ENCODE data around the gene SLFNL1.
A peak's percentile ranks its signal among the peaks of the same experiment; 100 is the strongest.

SLFNL1 gene

DNA sequence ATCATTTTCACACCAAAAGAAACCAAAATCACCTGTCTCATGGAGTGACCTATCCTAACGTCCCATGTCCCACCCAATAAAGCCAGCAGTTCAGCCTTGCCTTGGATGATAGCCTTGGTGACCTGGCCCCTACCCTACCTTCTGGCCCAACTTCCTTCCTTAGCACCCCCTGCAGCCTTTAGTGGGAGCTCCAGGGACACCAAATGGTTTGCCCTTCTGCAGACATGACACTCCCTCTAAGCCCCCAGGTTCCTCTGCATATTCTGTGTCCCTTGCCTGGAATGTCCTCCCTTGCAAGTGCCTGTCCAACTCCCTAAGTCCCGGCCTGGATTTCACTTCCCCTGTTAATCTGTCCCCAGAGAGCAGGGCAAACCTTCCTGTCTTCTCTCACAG, 2.2 kb downstream of the SLFNL1 start:
- no peak for DNase-seq

DNA sequence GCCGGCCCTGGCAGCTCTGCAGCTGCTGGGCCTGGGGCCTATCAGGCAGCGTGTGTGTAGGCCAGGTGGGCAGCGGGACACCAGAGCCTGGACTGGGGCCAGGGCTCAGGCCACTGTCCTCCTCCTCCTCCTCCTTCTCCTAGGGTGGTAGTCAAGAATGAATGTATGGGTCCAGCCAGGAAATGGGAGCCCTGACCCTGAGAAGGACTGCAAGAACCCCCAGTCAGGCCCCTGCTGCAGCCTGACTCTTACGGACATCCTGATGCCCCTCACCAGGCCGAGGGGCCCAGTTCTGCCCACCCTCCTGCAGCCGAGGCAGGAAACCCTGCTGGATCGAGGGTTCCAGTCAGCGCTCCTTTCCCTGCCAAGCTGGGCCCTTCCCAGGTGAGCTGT, 3.5 kb downstream of the SLFNL1 start:
- no peak for DNase-seq

DNA sequence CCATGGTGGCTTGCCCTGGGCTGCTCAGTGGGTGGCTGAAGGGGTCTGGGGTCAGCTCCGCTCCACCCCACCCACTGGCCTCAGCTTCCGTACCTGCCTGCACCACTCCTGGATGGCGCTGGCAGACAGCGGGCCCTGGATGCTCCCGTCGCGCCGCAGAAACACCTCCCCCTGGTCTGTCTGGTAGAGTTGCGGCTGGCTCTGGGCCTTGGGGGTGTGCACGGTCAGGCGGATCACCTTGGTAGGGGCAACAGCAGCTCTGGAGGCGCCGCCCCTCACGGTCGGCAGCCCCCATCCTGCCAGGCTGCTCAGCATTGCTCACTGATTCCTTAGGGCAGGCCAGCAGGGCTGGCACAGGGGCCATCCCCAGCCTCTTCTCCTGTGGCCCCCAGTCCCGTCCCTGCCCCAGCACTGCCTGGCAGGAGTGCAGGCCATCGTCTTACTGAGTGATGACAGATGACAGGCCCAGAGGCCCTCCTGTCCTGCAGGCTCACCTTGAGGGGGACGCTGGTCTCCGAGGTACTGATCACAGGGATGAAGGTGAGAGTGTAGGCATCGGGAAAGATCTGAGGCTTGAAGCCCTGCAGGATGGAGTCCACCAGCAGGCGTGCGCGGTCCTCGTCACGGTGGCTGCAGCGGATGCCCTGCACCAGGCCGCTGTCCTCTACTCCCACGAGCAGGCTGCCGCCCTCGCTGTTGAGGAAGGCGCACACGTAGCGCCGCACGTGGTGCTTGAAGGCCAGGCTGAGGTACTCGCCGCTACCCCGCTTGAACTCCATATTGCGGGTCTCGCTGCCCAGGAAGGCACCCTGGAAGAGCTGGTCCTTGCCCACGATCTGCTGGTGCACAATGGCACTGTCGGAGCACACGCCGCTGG, 4.1 kb downstream of the SLFNL1 start:
- DNase-seq = no peak

DNA sequence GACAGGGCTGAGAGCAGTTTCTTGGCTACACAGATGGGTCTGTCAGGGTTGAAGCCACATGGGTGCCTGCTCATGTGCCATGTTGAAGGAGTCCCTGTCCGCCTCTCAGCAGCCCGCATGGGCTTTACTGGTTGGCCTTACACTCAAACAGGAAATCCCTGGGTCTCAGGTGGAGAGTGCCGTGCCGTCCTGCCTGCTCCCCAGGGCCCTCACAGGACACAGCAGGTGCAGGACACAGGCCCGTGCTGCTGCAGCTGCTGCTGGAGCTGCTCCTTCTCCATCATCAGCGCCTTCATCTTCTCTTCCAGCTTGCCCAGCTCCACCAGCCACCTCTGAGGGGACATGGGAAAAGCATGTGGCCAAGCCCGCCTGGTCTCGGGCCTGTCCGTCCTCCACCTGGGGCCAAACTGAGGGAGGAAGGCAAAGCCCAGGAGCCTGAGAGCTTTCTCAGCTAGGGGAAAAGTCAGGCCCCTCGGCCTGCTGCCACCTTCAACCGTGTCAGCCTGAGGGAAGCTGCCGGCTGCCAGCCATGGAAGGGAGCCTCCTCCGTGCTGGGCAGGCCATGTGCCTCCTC, 5.5 kb downstream of the SLFNL1 start:
- DNase-seq = no peak

DNA sequence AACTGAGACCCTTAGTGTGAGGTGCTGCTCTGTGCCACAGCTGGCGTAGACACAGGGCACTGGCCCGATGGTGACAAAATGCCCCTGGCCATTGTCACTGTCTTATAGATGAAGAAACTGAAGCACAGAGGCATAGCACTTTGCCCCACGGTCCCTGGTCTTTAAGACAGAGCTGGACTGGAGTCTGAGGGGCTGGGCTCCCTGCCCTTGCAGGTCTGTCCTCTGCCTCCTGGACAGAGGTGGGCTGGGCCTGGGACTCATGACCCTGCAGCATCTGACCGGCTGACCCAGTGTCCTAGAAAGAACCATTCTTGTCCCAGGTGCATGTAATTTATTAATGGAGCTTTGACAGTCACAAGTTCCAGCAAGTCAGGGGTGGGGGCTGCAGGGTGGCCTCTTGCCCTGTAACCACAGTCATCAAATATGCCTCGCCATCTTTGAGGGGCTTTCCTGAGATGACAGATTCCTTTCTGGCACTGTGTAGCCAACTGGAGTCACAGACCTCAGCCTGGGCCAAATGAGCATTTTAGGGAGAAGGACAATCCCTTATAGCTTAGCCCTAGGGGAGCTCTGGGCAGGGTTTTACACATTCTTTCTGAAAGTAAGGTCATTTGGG, 6.1 kb downstream of the SLFNL1 start:
- DNase-seq = no peak

DNA sequence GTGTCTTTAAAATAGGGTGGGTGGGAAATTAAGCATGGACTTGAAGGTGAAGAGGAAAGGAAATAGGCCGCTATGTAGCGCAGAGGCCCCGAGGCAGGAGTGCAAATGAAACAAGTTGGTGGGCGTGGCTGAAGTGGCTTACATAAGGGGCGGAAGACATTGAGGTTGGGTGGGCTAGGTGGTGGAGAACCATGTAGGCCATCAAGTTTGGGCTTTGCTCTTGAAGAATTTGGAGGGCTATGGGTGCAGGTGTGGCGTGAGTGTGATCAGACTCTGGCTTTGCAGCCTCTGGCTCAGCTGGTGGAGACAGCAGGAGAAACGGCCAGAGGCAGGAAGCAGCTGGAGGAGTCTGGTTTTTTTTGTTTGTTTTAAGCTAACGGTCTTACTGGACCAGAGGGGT, 6.7 kb downstream of the SLFNL1 start:
- DNase-seq = no peak

DNA sequence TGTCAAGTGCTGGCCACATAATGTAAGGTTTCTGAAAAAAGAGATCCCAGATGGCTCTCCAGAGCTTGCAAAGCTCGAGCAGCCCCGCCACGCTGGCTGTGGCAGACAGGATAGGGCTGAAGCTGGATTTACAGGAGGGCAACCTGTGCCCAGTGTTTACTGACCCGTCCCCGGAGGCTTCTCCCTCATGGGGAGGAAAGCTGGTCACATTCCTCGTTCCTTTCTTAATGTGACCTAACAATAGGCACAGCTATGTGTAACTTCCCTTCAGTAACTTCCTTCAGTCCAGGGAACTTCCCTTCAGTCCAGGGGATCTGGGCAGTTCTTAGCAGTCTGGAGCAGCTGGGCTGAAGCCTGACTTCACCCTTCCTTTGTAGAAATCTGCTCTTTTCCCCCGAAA, 7.7 kb downstream of the SLFNL1 start:
- DNase-seq = no peak

DNA sequence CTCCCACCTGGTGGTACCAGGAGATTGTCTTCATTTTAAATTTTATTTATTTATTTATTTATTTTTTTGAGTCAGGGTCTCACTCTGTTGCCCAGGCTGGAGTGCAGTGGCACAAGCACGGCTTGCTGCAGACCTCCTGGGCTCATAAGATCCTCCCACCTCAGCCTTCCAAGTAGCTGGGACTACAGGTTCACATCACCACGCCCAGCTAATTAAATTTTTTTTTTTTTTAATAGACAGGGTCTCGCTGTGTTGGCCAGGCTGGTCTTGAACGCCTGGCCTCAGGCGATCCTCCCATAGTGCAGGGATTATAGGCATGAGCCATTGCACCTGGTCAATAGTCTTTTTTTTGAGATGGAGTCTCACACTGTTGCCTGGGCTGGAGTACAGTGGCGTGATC, 8.5 kb downstream of the SLFNL1 start:
- no peak for DNase-seq

DNA sequence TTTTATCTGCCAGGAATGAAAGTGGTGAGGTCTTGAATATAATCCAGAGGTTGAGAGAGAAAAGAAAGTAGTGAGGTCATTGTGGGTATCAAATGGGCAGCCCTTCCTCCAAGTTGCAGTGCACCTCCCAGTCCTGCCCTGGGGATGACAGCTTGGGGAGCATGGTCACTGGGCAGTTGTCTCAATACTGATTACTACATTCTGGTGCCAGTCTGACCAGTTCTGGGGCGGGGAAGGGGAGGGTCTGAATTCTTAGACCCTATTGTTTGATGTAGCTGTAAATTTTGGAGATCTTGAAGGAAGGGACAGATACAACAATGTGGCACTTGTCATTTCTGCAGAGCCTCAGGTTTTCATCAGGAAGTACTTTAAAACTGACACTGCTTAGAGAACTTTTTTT, 11.2 kb downstream of the SLFNL1 start:
- no peak for DNase-seq

DNA sequence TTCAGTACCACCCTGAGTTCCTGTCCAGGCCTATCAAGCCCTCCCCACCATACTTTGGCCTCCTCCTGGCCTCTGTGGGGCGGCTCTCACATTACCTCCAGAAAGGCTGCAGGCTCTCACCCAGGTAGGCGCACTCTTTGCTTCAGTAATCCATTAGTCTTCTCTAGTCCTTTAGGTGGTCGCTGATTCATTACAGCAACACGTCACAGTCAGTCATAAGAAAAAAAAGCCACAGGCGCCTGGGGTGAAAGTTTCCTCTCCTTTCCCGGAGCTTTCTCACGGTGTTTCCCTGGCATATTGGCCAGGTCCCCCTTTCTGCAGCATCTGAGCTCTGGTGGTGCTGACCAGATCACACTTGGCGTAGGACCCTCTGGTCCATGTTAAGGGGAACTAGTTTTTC, 12.1 kb downstream of the SLFNL1 start:
- no peak for DNase-seq

DNA sequence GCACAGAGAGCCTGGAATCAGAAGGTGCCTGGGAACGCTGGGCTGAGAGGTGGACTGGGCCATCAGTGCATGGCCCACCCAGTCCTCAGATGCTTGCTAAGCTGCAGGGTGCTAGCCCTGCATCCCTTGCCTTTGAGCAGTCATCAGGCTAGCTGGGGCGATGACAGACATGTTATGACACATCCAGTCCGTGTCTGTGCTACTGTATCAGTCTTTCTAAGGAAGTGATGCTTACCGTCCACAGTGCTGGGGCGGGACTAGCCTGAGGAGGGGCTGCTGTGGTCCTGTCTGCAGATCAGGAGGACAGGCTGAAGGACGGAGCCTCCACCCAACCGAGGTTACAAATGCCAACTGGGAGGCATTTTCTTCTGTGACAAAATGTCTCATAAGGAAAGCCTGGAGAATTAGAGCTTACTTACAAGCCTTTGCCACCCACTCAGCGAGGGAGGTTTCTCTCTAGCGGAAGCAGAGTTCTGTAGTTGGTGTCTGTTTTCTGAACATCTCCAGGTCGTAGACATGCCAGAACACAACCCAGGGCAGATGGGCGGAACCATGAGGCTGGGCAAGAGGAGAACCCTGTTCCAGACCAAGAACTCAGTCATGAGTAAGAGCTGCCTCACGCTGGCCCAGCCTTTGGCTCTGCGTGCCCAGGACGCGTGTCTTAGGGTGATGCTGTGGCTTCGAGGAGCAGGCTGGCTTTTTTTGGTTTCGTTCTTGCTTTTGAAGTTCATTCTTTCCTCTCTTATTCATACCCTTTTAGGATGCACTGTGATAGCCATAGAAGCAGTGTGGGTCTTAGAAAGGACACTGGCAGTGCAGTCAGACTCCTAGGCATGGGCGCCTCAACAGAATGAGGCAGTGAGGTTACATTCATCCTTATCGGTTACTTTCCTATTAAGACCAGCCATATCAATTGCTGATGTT, 14.3 kb downstream of the SLFNL1 start:
- DNase-seq = no peak

DNA sequence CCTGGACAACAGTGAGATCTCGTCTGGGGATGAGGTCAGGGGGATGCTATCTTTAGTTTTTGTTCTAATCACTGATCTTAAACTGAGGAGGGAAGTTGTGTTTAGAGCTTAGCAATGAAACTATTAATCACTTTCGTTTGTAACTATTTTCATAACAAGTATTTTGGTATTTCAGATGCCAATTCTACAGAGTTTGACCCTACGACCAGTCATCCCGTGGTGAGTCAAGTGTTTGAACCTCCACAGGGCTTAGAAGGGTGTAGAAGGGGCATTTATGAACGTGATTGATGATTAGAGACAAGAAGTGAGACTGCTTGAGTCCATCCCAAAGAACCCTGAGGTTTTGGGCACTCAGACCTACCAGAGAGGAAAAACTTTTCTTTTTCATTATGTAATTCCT, 15.6 kb downstream of the SLFNL1 start:
- no peak for DNase-seq

DNA sequence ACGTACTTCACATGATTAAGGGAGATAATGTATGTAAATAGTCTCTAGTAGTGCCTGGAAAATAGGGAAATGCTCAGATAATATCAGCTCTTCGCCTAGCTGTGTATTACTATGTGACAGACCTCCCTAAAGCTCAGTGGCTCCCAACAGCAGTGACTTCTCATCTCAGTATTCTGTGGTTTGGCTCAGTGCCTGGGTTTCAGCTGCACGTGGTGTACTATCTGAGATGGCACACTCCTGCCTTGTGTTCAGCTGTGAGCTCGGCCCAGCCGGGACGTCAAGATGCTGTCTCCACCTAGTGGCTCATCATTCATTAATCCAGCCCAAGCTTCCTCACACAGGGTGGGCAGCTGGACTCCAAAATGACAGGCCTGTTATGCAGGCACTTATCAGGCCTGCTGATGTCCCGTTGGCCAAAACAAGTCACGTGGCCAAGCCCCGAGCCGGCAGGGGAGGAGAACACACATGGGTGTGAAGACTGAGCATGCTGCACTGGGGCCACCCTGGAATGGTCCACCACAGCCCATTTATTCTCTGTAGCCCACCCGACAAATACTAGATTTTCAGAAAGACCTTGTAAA, 17.8 kb downstream of the SLFNL1 start:
- DNase-seq = peak; percentile 78 to 86

DNA sequence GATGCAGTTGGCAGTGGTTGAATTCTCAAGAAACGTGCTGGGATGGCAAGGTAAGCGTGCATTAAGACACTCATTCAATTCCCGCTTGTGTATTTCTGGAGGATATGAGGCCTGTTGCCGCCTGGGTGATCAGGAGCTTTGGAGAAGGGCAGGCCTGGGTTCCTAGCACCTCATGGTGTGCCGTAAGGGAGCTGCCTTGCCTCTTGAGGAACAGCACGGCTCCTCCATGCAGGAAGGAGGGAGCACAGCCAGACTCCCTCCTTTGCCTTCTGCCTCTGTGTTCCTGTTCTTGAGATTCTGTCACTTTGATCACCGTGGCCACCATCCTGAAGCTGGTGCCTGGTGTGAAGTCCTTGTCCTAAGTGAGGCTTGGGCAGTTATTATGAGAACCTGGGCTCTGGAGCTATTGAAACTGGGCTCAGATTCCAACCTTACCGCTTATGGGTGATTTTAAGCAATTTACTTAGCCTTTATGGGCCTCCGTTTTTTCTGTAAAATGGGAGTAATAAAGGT, 18.3 kb downstream of the SLFNL1 start:
- DNase-seq = no peak

DNA sequence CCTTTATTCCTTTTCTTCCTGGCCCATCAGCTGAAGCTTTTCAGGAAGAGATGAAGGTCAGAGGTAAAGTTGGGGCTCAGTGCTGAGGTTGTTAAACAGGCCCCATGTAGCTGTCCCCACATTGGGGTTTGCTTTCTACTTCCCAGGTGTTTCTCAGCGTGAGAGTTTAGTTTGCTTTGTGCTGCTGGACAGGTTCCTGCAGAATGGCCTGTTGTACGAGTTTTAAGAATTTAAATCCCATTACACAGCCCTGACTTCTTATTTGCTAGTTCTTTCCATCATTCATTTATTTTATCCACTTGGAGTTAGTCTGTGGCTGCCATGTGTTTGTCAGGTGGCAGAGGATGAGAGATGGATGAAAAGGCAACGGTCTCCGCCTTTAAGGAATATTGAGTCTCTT, 22.9 kb downstream of the SLFNL1 start:
- no peak for DNase-seq

DNA sequence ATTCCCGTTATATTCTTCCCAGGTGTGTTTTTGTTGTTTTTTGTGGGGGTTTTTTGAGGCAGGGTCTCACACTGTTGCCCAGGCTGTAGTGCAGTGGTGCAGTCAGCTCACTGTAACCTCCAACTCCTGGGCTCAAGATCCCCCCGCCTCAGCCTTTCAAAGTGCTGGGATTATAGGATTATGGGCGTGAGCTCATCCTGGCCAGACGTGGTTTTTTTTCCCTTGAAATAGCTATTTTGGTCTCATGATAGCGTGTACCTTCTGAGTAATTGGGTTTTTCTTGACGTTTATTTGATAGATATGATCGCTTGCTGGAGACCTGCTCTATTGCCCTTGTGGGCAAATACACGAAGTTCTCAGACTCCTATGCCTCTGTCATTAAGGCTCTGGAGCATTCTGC, 24.4 kb downstream of the SLFNL1 start:
- no peak for DNase-seq

DNA sequence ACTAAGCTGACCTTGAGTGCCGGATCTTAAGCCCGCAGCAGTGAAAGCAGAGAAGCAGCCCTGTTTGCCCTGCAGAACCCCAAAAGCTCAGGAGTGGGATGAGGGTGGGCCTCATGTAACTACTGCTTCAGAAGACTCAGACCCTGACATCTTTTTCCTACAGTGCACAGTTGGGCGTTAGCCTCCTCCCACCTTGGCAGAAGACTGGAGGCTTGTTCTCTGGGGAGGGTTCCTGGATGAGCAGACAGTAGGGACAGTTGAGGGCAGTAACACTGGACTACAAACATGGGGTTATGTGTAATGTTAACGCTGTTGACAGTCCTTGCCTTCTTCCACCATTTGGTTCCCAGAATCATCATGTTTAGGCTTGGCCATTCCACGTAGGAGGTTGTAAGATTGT, 32.5 kb downstream of the SLFNL1 start:
- no peak for DNase-seq

DNA sequence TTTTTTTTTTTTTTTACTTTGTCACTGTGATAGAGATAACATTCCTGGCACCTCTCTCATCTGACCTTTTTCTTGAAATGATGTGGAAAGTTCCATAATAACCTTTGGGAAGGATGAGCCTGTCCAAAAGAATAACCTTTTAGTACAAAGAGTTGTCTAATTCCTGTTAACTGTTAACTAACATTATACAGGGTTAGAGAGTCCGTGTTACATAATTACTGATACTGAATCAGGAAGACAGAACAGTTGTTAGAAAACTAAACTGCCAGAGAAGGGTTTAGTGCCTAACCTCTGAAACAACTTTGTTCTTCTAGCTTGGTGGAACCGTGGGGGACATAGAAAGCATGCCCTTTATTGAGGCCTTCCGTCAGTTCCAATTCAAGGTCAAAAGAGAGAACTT, 33.2 kb downstream of the SLFNL1 start:
- no peak for DNase-seq

DNA sequence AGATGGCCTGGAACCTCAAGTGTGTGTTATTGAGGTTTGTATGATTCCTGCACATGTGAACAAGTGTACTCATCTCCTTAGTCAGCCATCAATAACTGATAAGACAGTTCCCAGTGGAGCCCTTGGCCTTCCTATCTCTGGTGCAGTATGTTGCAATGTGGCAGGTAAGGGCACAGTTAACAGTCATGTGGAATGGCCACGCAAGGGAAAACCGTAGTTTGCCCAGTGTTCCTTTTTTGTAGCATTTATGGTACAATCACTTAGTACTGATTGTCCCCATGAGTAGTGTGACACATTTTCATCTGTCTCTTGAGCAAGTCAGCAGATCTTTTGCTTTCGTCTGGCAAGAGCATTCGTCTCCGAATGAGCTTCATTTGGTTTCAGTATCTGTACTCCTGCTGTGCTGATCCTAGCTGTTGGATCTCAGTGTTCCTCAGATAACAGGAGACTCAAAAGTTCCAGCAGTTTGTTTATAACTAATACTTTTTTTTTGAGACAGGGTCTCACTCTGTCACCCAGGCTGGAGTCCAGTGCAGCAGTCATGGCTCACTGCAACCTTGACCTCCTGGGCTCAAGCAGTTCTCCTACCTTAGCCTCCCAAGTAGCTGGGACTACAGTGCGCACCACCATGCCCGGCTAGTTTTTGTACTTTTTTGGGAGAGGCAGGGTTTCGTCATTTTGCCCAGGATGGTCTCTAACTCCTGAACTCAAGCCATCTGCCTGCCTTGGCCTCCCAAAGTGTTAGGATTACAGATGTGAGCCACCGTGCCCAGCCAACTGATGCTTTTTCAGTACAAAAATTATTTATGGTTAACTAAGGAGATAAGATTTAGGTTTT, 33.9 kb downstream of the SLFNL1 start:
- no peak for DNase-seq

DNA sequence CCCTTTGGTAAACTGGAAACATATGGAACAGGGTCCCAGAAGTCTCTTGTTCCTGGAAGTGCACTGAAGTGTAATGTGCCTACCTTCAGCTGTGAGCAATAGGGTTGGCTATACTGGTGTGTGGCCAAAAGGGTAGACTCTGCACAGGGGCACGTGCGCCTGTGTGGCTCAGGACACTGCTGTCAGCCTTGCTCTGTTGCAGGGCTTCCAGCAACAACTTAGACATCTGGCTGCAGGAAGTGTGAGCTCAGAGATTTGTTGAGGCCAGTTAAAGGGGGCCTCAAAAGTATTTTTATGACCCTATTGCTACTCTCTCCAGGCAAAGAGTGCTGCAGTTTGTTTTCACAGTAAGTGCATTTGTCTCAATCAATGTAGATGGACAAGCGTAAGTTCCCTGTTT, 34.6 kb downstream of the SLFNL1 start:
- DNase-seq = no peak

DNA sequence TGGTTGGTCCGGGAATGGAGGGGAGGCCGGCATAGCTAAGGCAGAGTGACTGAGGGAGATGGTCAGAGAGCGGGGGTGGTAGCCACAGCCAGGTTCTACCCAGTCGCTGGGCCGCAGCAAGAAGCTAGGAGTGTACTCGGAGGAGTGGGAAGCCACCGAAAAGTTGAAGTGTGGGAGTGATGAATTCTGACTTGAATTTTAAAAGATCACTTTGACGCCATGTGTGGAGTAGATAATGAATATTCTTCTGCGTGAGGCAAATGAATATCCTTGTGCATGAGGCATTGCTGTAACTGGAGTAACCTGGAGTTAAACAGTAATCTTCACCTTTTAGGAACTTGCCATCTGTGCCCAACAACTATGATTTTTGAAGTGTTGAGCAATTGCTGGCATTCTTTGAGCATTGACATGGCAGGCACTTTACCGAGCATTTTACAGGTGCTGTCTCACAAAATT, 35.2 kb downstream of the SLFNL1 start:
- no peak for DNase-seq

DNA sequence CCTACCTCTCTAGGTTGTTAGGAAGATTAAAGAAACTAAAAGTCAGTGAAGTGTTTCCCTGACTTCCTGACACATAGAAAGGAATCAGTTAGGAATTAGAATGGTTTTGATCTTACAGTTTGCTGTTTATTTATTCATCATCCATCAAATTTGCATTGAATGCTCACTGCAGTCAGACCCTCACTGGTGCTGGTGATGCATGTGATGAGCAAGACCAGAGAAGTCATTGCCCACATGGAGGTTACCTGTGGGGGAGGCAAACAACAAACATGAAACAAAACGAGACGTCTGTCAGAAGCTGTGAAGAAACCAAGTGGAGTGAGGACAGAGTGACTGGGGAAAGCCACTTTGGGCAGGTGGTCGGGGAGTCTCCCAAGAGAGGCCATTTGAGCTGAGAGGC, 35.6 kb downstream of the SLFNL1 start:
- DNase-seq = no peak

Data from stimulated activated CD4-positive, alpha-beta T cell treated with anti-CD3 and anti-CD28 coated beads, Interleukin-2, amount 100 ng/mL, for 48 hours (primary cell).